ENCODE data around the gene CDKN1C.

- TF ChIP-seq, protein P1, sequence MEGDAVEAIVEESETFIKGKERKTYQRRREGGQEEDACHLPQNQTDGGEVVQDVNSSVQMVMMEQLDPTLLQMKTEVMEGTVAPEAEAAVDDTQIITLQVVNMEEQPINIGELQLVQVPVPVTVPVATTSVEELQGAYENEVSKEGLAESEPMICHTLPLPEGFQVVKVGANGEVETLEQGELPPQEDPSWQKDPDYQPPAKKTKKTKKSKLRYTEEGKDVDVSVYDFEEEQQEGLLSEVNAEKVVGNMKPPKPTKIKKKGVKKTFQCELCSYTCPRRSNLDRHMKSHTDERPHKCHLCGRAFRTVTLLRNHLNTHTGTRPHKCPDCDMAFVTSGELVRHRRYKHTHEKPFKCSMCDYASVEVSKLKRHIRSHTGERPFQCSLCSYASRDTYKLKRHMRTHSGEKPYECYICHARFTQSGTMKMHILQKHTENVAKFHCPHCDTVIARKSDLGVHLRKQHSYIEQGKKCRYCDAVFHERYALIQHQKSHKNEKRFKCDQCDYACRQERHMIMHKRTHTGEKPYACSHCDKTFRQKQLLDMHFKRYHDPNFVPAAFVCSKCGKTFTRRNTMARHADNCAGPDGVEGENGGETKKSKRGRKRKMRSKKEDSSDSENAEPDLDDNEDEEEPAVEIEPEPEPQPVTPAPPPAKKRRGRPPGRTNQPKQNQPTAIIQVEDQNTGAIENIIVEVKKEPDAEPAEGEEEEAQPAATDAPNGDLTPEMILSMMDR (conservative IDR thresholded peaks at IDR 0.05 in 1 of 2, IDR thresholded peaks at IDR 0.05 in 1 of 2; ENCODE audit: low read depth in 1 of 2, low read length in 2 of 2): no peak
- TF ChIP-seq EZH2 (IDR thresholded peaks at IDR 0.05; ENCODE audit: low read length, missing control alignments): no peak
Observed at GRCh38 chr11:2838676-2839294, 46.8 kb downstream of the CDKN1C start.

All from fibroblast of lung (primary cell).